Activated naive CD8-positive, alpha-beta T cell treated with anti-CD3 and anti-CD28 coated beads, Interleukin-2, amount 10 ng/mL, durations not matched to agents 7 days and 5 days (primary cell): ENCODE measurements around the gene CYGB. TPM values are rescaled to one million over a fixed set of nuclear protein-coding genes. Genes with fewer than 3 reads are reported as not detected.
"Not testable (repeated sequence)": the region's sequence is repeated elsewhere in the genome, so short reads cannot be mapped to it uniquely, and the experiment has no call there.

Experiments
- ATAC-seq: fragments of 150-1000 bp; cut with Tn5 transposase; one replicate; pipeline ENCODE4 v1.10.0; 2021; ENCODE audit warnings: low read depth, moderate library complexity
- POLR2A ChIA-PET: fragments of 350-600 bp; sonication (Branson Sonifier 250); formaldehyde crosslinking; loops from one replicate; lab custom pipeline; 2021; ENCODE audit warnings: antibody characterized with exemption; lab: Charles Lee
- DNase-seq: peaks from one replicate; pipeline ENCODE4 v3.0.0; 2021
- H3K27ac Mint-ChIP-seq: one replicate; pipeline ENCODE4 v1.8.0; 2022; ENCODE audit warnings: mild to moderate bottlenecking, mixed read lengths
- H3K27me3 Mint-ChIP-seq: one replicate; pipeline ENCODE4 v1.8.0; 2022; ENCODE audit warnings: mild to moderate bottlenecking, moderate library complexity, mixed read lengths
- H3K36me3 Mint-ChIP-seq: one replicate; pipeline ENCODE4 v1.8.0; 2021; ENCODE audit warnings: mild to moderate bottlenecking, mixed read lengths
- H3K4me1 Mint-ChIP-seq: one replicate; pipeline ENCODE4 v1.8.0; 2021; ENCODE audit warnings: mixed read lengths
- H3K4me3 Mint-ChIP-seq: one replicate; pipeline ENCODE4 v1.8.0; 2022; ENCODE audit warnings: mild to moderate bottlenecking, moderate library complexity, mixed read lengths
- H3K9me3 Mint-ChIP-seq: one replicate; pipeline ENCODE4 v1.8.0; 2021; ENCODE audit warnings: mixed read lengths
- total RNA-seq, 2 experiments: library from RNA; stranded (reverse); gene quantifications; one replicate each; pipeline ENCODE4 v1.2.3, GENCODE V29; 2021

Gene CYGB
- total RNA-seq, 2 experiments from 2014 or later, result 0.37 TPM; not detected in 1

DNA sequence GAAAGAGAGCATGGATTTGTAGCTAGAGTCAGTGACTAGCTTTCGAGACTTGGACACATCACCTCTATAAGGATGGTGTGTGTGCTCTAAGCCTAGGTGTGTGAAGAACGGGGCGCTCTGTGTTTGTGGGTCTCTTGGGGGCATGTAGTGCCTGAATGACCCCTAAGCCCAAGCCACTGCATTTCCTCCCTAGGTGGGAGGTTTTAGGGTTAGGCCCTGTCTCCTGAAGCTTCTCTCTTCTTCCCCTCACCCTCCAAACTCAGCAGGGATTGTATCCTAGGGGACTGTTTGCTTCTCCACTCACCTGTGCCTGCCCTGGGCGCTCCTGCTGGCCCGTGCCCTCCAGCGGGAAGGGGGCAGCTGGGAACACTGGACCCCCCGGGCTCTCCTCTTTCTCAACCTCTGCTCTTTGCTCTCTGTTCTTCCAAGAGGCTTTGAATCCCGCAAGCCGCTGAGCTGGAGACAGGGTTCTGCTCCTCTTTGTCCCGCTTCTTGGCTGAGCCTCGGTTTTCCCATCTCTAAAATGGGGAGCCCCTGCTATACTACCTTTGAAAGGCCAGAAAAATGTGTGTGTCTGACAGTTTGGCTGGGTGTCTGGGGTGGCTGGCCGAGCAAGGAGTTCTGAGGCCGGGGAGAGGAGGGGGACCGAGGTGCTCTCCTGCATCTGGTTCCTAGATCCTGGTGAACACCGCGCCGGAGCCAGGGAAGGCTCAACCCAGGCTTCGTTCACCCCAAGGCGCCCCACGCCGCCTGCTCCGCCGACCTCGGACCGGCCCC is 810 bp downstream of the CYGB start:
- Mint-ChIP-seq H3K36me3 (no peaks in the 10 kb centered on the region), H3K4me3 (no peak overlapping the region), H3K9me3 (no peaks in the 10 kb centered on the region), H3K27ac (no peak overlapping the region), H3K4me1 (peaks cover 5% of the 10 kb centered on the region), H3K27me3 (peaks cover 32% of the 10 kb centered on the region)
- DNase-seq, result no peak
- POLR2A ChIA-PET, result interaction anchor here (0.8 to 1.1 kb wide), 2 partner anchors 9 to 20 kb away, joined by 3 to 5 read pairs; no protein-coding TSS in a partner anchor
- no peak for ATAC-seq

DNA sequence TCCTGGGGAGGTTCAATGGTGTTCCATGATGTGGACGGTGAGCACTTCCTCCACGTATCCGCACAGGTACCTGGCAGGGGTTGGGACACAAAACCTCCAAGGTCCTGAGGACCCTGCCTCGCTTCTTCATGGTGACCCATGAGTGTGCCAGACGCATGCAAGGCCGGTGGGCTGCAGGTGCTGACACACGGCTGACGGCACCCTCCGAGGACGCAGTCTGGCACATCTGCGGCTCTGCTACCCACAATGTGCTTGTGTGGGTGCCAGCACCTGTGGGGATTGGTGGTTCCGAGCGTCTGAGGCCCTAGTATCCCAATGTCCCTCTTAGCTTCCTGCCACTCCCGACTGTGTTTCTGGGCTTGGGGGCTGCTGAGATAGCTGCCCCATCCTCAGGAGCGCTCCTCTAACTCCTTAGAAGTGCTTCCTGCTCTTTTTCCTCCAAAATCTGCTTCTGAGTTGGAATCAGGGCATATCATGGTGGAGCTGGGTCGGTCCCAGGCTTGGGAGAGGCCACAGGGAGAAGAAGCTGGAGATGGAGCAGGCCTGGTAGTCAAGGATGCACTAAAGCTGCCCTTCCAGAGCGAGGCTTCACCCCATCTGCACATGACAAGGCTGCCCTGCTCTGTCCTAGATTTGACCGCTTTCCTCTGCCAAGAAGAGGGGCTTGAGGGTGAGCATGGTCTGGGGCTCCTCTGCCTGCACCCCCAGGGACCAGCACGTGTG is 1.6 kb downstream of the CYGB start:
- Mint-ChIP-seq H3K9me3 (no peaks in the 10 kb centered on the region), H3K4me1 (peaks cover 4% of the 10 kb centered on the region), H3K27ac (no peak overlapping the region), H3K27me3 (peaks cover 32% of the 10 kb centered on the region), H3K4me3 (no peak overlapping the region), H3K36me3 (no peaks in the 10 kb centered on the region)
- DNase-seq, result no peak
- ATAC-seq, result no peak
- POLR2A ChIA-PET, result interaction anchor here (0.8 to 1.1 kb wide), 2 partner anchors 8 to 21 kb away, joined by 3 to 5 read pairs; no protein-coding TSS in a partner anchor

DNA sequence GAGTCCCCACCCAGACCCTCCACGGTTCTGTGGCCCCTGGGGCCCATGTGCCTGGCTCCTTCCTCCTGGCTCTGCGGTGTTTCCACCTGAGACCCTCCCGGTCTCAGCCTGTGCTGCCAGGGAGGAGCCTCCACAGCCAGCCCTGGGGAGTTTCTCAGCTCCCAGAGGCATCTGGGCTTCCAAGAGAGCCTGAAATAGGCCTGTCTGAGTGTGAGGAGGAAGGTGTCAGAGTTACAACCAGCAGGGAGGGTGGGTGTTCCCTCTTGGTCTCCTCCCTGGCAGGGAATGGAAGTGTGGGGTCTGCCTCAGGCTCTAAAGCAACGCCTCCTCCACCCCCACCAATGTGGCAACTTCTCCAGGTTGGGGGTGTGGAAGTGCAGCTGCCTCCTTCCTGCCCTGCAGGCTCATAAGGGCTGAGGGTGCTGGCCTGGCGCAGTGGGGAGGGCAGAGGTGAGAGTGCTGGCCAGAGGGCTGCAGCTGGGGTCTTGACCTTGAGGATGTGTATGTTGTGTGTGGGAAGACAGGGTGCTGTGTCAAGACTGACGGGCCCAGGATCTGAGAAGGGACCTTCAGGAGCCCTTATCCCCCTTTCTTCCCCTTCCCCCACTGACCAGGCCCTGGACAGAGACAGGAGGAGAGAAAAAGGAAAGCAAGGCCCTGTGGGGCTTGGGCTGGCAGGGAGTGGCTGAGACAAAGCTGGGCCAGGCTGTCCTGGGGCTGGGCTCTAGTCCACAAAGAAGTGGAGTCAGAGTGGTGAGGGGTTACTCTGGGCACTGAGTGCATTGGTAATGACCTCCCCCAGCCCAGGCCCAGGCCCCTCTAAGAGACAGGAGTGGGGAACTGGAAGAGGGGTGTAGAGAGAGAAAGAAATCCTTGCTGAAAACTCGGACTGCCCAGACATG is 2.4 kb downstream of the CYGB start:
- H3K4me1 Mint-ChIP-seq, result no peaks in the 10 kb centered on the region
- no peak overlapping the region for H3K27ac Mint-ChIP-seq
- H3K9me3 Mint-ChIP-seq, result no peaks in the 10 kb centered on the region
- no peak overlapping the region for H3K4me3 Mint-ChIP-seq
- ATAC-seq (no peak), DNase-seq (no peak)
- H3K36me3 Mint-ChIP-seq, result no peaks in the 10 kb centered on the region
- H3K27me3 Mint-ChIP-seq, result peaks cover 32% of the 10 kb centered on the region
- POLR2A ChIA-PET, result no interaction called here

DNA sequence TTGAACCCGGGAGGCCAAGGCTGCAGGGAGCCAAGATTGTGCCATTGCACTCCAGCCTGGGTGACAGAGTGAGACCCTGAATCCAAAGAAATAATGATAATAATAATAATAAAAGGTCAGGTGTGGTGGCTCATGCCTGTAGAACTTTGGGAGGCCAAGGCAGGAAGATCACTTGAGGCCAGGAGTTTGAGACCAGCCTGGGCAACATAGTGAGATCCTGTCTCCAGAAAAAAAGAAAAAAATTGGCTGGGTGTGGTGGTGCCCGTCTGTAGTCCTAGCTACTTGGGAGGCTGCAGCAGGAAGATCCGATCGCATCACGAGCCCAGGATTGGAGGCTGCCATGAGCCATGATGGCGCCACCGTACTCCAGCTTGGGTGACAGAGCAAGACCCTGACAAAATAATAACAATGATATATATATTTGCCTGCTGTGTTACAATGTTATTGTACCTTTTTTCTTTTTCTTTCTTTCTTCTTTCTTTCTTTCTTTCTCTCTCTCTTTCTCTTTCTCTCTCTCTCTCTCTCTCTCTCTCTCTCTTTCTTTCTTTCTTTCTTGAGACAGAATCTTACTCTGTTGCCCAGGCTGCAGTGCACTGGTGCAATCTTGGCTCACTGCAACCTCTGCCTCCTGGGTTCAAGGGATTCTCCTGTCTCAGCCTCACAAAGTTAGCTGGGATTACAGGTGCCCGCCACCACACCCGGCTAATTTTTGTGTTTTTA is 3.7 kb downstream of the CYGB start:
- peaks cover 23% of the 10 kb centered on the region for H3K27me3 Mint-ChIP-seq
- H3K27ac Mint-ChIP-seq, H3K4me3 Mint-ChIP-seq, DNase-seq, POLR2A ChIA-PET, H3K9me3 Mint-ChIP-seq, ATAC-seq, H3K36me3 Mint-ChIP-seq, H3K4me1 Mint-ChIP-seq: not testable (repeated sequence)

DNA sequence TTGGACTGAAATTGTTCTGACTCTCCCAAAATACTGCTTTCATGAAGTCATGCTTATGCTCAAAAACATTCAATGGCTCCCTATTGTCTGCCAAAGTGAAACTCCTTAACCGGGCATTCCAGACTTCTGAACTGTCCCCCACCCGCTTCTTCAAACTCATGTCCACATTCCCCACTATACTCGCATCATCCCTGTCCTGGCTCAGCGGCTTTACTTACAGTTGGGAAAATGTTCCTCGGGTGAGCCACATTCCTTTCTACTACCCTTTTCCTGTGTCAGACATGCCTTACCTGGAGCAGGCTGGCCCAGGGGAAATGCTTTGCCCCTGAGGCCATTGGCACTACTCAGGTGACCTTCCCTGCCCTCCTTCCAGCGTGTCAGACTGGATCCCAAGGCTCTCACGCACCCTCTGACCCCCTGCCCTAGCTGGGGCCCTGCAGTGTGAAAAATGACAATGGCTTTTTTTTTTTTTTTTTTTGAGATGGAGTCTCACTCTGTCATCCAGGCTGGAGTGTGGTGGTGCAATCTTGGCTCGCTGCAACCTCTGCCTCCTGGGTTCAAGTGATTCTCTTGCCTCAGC is 5.3 kb downstream of the CYGB start:
- ATAC-seq, result no peak
- Mint-ChIP-seq H3K4me3 (no peak overlapping the region), H3K36me3 (no peaks in the 10 kb centered on the region), H3K9me3 (no peaks in the 10 kb centered on the region), H3K4me1 (peaks cover 11% of the 10 kb centered on the region), H3K27ac (no peak overlapping the region), H3K27me3 (peaks cover 16% of the 10 kb centered on the region)
- DNase-seq, result no peak
- POLR2A ChIA-PET, result no interaction called here

DNA sequence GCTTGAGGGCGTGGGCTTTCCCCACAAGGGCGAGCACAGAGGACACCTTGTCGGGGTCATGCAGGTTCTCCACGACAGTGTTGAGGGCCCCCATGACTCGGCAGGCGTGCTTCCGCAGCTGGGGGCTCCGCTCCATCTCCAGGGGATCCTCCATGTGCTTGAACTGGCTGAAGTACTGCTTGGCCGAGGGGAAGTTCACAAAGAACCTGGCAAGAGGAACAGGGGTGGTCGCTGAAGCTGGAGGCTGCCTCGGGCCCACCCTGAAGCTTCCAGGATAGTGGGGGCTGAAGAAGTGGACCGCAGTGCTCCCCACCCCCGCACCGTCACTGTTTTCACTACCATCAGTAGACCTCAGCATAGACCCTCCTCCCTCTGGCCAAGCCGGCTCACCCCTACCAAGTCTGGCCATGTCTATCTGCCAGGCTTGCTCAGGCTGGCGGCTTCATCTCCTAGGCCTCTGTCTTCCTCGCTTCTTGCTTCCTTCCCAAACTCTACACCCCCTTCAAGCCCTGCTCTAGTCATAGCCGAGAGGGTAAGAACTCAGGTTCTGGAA is 5.9 kb downstream of the CYGB start:
- no peaks in the 10 kb centered on the region for H3K36me3 Mint-ChIP-seq
- POLR2A ChIA-PET, result no interaction called here

DNA sequence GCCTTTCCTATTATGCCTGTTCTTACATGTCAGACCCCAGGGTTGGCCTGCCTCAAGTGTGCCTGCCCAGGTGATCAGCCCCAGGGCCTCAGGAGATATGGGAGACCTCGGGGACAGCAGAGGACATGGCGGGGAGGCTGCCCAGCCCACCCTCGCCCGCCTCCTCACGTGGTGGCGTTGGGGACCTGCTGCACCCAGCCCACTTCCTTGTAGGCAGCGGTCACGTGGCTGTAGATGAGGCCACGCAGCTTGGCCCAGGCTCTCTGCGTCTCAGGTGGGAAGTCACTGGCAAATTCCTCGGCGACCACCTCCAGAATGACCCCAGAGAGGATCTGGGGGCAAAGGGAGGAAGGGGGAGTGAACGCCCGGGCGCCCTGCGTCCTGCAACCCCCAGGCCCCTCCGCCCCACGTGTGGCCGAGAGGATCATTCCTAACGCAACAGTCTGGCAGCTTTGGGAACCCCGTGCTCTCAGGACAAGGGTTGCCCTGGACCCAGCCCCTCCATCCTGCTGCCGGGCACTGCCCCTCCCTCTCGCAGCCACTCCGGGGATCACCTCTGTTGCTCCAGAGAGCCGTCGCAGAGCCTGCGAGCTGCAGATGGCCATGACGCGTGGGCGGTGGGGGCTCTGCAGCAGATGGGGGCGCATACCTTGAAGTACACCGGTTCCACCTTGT is 6.6 kb downstream of the CYGB start:
- H3K4me1 Mint-ChIP-seq, result peaks cover 12% of the 10 kb centered on the region
- H3K4me3 Mint-ChIP-seq, result no peak overlapping the region
- H3K9me3 Mint-ChIP-seq, result no peaks in the 10 kb centered on the region
- no peak overlapping the region for H3K27ac Mint-ChIP-seq
- POLR2A ChIA-PET, result no interaction called here
- ATAC-seq, result no peak
- H3K27me3 Mint-ChIP-seq, result peaks cover 6% of the 10 kb centered on the region
- no peak for DNase-seq
- no peaks in the 10 kb centered on the region for H3K36me3 Mint-ChIP-seq

More for the DNA sequence above, 5.9 kb downstream of the CYGB start:
- Mint-ChIP-seq H3K9me3 (no peaks in the 10 kb centered on the region), H3K27ac (no peak overlapping the region), H3K4me1 (peaks cover 12% of the 10 kb centered on the region), H3K27me3 (peaks cover 11% of the 10 kb centered on the region), H3K4me3 (no peak overlapping the region)
- no peak for ATAC-seq
- no peak for DNase-seq

DNA sequence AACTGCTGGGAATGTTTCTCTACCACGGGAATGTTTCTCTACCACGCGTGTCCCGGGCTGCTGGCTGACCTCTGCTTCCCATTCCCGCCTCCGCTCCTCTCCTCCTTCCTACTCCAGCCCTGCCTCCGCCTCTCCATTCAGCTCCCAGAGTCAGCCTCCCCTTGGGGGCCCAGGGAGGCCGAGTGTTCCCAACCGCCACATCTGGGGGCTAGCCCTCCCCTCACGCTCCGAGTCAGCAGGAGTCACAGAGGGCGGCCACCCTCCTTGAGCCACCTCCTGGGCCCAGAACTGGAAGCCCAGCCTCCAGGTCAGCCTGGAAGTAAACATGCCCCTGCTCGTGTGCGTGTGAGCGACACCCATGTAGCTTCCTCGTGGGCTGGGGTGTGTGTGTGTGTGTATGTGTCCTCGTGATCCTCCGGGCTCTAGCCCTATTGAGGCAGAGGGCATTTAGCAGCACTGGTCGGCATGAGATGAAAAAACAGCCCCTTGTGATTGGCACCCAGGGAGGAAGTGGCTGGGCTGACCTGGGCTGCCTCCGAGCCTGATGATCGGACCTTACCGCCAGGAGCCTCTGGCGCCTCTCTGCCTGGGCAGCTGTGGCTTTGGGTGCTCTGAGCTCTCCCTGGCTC is 7.3 kb downstream of the CYGB start:
- Mint-ChIP-seq H3K4me3 (no peak overlapping the region), H3K9me3 (no peaks in the 10 kb centered on the region), H3K27me3 (peaks cover 4% of the 10 kb centered on the region), H3K4me1 (peaks cover 12% of the 10 kb centered on the region), H3K36me3 (no peaks in the 10 kb centered on the region), H3K27ac (no peak overlapping the region)
- POLR2A ChIA-PET, result no interaction called here
- DNase-seq (no peak), ATAC-seq (no peak)

DNA sequence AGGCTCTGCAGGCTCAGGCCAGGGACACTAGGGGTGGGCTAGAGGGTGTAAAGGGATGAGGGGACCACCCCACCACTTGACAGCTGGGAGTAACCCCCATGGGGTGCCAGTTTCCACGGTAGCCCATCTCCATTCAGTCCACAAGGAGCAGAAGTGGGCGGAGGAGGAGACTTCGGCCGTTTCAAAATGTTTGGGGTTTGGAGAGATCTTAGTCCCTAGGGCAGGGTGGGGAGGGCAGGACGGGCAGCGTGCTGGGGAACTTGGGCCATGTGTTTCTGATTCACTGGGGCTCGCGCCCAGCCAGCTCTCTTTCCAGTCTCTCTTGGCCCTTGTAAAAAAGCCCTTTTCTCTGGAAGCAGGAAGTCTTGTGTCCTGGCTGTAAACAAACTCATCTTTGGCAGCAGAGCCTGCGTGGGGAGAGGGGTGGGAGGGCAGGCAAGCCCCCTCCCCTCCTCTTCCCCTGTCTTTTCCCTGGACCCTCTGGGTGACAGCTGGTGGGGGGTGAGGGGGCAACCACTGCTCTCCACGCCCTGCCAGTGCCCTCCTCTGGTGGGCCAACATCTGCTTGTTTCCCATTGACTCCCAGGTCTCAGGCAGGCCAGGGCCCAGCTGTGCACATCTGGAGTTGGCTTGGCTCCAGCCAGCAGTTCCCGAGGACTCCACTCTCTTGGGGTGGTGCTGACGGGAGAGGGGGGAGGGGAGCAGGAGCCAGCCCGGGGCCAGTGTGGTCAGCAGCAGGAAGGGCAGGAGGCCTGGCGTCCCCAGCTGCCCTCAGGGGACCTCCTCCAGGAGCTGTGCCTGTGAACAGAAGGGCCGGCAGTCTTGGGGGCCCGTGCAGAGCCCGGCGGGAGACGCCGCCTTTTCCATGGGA is 8.1 kb downstream of the CYGB start:
- Mint-ChIP-seq H3K27ac (peak overlapping the region; percentile 34), H3K4me1 (peaks cover 12% of the 10 kb centered on the region), H3K36me3 (no peaks in the 10 kb centered on the region), H3K27me3 (peaks cover 2% of the 10 kb centered on the region), H3K4me3 (no peak overlapping the region), H3K9me3 (no peaks in the 10 kb centered on the region)
- DNase-seq, result no peak
- POLR2A ChIA-PET, result no interaction called here
- no peak for ATAC-seq

DNA sequence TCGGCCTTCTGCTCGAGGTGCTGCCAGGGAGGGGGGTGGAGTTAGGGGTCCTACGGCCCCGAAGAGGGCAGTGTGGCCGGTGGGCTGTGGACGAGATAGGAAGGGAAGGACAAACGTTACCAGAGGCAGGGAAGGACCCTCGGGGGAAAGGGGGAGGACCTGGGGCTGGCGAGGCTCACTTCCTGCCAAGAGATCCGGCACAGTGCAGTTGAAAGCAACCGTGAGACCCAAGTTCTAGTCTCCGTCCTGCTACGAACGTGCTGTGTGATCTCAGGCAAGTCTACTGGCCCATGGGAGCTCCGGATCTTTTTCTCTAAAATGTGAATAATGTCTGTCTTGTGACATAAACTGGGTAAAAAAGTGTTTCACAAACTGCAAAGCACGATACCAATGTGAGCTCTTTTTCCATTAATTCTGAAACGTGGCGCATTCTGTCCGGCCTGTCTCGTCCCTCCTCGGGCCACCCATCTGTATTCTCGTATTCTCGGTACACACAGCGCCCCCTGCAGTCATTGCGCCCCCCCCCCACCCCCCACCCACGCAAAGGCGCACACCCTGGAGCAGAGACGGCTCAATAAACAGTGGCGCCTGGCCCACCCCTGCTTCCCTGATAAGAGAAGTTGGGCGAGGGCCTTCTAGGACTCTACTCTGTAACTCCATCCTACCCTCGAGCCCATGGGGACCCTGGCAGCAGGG is 8.8 kb downstream of the CYGB start:
- Mint-ChIP-seq H3K36me3 (no peaks in the 10 kb centered on the region), H3K4me1 (peaks cover 14% of the 10 kb centered on the region), H3K4me3 (peak overlapping the region; percentile 70), H3K9me3 (no peaks in the 10 kb centered on the region), H3K27ac (peak overlapping the region; percentile 83), H3K27me3 (peaks cover under 1% of the 10 kb centered on the region)
- DNase-seq, result no peak
- POLR2A ChIA-PET, result interaction anchor here (1.0 to 1.6 kb wide), 5 partner anchors 8 to 143 kb away, joined by 3 to 6 read pairs (median 5); partner anchors contain the start of gene PRCD
- peak; percentile 25 for ATAC-seq
